ENCODE data around the gene TMPRSS11D. TPM values are rescaled to one million over a fixed set of nuclear protein-coding genes. Genes with fewer than 3 reads are reported as not detected.

Gene TMPRSS11D
- total RNA-seq, 1 donor from 2014 or later: not detected

- TF ChIP-seq EZH2 (IDR thresholded peaks at IDR 0.05; ENCODE audit: insufficient read depth, low read length) (no peak), CTCF (IDR thresholded peaks at IDR 0.05; ENCODE audit: insufficient read depth, low read depth, low read length) (no peak)
- Mint-ChIP-seq H3K27me3 (ENCODE audit: low read depth, unreplicated experiment) (no peaks in the 10 kb centered on the region), H3K27ac (ENCODE audit: unreplicated experiment) (no peak overlapping the region), H3K4me1 (ENCODE audit: low read depth, unreplicated experiment) (no peaks in the 10 kb centered on the region), H3K36me3 (ENCODE audit: low read depth, unreplicated experiment) (no peaks in the 10 kb centered on the region), H3K9me3 (ENCODE audit: unreplicated experiment) (no peaks in the 10 kb centered on the region), H3K4me3 (ENCODE audit: unreplicated experiment) (no peak overlapping the region)
- Histone ChIP-seq H3K27ac (ENCODE audit: low read depth, low read length) (no peak overlapping the region), H2AFZ (ENCODE audit: low read depth, low read length) (no peak overlapping the region), H3K4me3 (ENCODE audit: insufficient read depth, low read depth, low read length) (no peak overlapping the region), H3K36me3 (ENCODE audit: insufficient read depth, low read length) (no peaks in the 10 kb centered on the region), H3K79me2 (ENCODE audit: insufficient read depth, low read length) (no peaks in the 10 kb centered on the region), H4K20me1 (ENCODE audit: insufficient read depth, low read length) (no peaks in the 10 kb centered on the region), H3K4me1 (ENCODE audit: insufficient read depth, low read length) (no peaks in the 10 kb centered on the region), H3K9ac (ENCODE audit: low read length) (no peak overlapping the region), H3K9me3 (ENCODE audit: insufficient read depth, low read depth, low read length) (no peaks in the 10 kb centered on the region), H3K27me3 (ENCODE audit: insufficient read depth, low read length) (no peaks in the 10 kb centered on the region), H3K4me2 (ENCODE audit: low read length) (no peak overlapping the region)
- DNase-seq (ENCODE audit: low read depth): no peak
- FAIRE-seq: no peak
These were observed 23.8 kb upstream of the TMPRSS11D start for GRCh38 chr4:67907650-67908049.

- no peaks in the 10 kb centered on the region for H3K4me1 ChIP-seq (ENCODE audit: insufficient read depth, low read length)
- Mint-ChIP-seq H3K27ac (ENCODE audit: unreplicated experiment) (no peak overlapping the region), H3K9me3 (ENCODE audit: unreplicated experiment) (no peaks in the 10 kb centered on the region), H3K27me3 (ENCODE audit: low read depth, unreplicated experiment) (no peaks in the 10 kb centered on the region), H3K4me3 (ENCODE audit: unreplicated experiment) (no peak overlapping the region), H3K4me1 (ENCODE audit: low read depth, unreplicated experiment) (no peaks in the 10 kb centered on the region), H3K36me3 (ENCODE audit: low read depth, unreplicated experiment) (no peaks in the 10 kb centered on the region)
- no peaks in the 10 kb centered on the region for H3K79me2 ChIP-seq (ENCODE audit: insufficient read depth, low read length)
- H3K4me2 ChIP-seq (ENCODE audit: low read length): no peak overlapping the region
- H3K4me3 ChIP-seq (ENCODE audit: insufficient read depth, low read depth, low read length): no peak overlapping the region
- no peak overlapping the region for H2AFZ ChIP-seq (ENCODE audit: low read depth, low read length)
- FAIRE-seq: no peak
- H3K36me3 ChIP-seq (ENCODE audit: insufficient read depth, low read length): no peaks in the 10 kb centered on the region
- H3K9me3 ChIP-seq (ENCODE audit: insufficient read depth, low read depth, low read length): no peaks in the 10 kb centered on the region
- no peak for DNase-seq (ENCODE audit: low read depth)
- no peak overlapping the region for H3K9ac ChIP-seq (ENCODE audit: low read length)
- TF ChIP-seq EZH2 (IDR thresholded peaks at IDR 0.05; ENCODE audit: insufficient read depth, low read length): no peak
- no peak for TF ChIP-seq CTCF (IDR thresholded peaks at IDR 0.05; ENCODE audit: insufficient read depth, low read depth, low read length)
- H3K27me3 ChIP-seq (ENCODE audit: insufficient read depth, low read length): no peaks in the 10 kb centered on the region
- H4K20me1 ChIP-seq (ENCODE audit: insufficient read depth, low read length): no peaks in the 10 kb centered on the region
- no peak overlapping the region for H3K27ac ChIP-seq (ENCODE audit: low read depth, low read length)
These were observed 15.3 kb upstream of the TMPRSS11D start for GRCh38 chr4:67899096-67899495.

GRCh38 chr4:67897686-67898085, 13.9 kb upstream of the TMPRSS11D start:
- no peaks in the 10 kb centered on the region for H4K20me1 ChIP-seq (ENCODE audit: insufficient read depth, low read length)
- no peaks in the 10 kb centered on the region for H3K79me2 ChIP-seq (ENCODE audit: insufficient read depth, low read length)
- H3K9ac ChIP-seq (ENCODE audit: low read length): no peak overlapping the region
- TF ChIP-seq EZH2 (IDR thresholded peaks at IDR 0.05; ENCODE audit: insufficient read depth, low read length) (no peak), CTCF (IDR thresholded peaks at IDR 0.05; ENCODE audit: insufficient read depth, low read depth, low read length) (no peak)
- H3K4me2 ChIP-seq (ENCODE audit: low read length): no peak overlapping the region
- H3K27ac ChIP-seq (ENCODE audit: low read depth, low read length): no peak overlapping the region
- H3K4me1 Mint-ChIP-seq (ENCODE audit: low read depth, unreplicated experiment): no peaks in the 10 kb centered on the region
- no peak for DNase-seq (ENCODE audit: low read depth)
- no peak overlapping the region for H3K4me3 Mint-ChIP-seq (ENCODE audit: unreplicated experiment)
- no peak overlapping the region for H3K4me3 ChIP-seq (ENCODE audit: insufficient read depth, low read depth, low read length)
- H3K36me3 ChIP-seq (ENCODE audit: insufficient read depth, low read length): no peaks in the 10 kb centered on the region
- no peaks in the 10 kb centered on the region for H3K27me3 ChIP-seq (ENCODE audit: insufficient read depth, low read length)
- no peaks in the 10 kb centered on the region for H3K9me3 Mint-ChIP-seq (ENCODE audit: unreplicated experiment)
- FAIRE-seq: no peak
- no peak overlapping the region for H3K27ac Mint-ChIP-seq (ENCODE audit: unreplicated experiment)
- no peaks in the 10 kb centered on the region for H3K27me3 Mint-ChIP-seq (ENCODE audit: low read depth, unreplicated experiment)
- no peaks in the 10 kb centered on the region for H3K4me1 ChIP-seq (ENCODE audit: insufficient read depth, low read length)
- H3K36me3 Mint-ChIP-seq (ENCODE audit: low read depth, unreplicated experiment): no peaks in the 10 kb centered on the region
- H3K9me3 ChIP-seq (ENCODE audit: insufficient read depth, low read depth, low read length): no peaks in the 10 kb centered on the region
- no peak overlapping the region for H2AFZ ChIP-seq (ENCODE audit: low read depth, low read length)
